Adrenal gland (tissue), 12 donors: ENCODE results near the gene DLL3. TPM values are rescaled to one million over a fixed set of nuclear protein-coding genes. Genes with fewer than 3 reads are reported as not detected.

ENCODE experiments used
- DNase-seq, 7 donors: peaks; one replicate each; pipeline ENCODE4 v3.0.0-alpha.2; 2019 to 2020
- H3K27ac ChIP-seq, 5 donors: fragments of 200-600 bp; sonication (generic) in 4 of 5; 1 replicate in 3 of 5; 2 replicates in 2 of 5; pipeline versions ENCODE4 v1.5.1 to v1.8.0; 2016 to 2020; ENCODE audit warnings: mild to moderate bottlenecking in 1 of 5
- H3K27me3 ChIP-seq: fragments of 200-600 bp; 2 replicates; pipeline ENCODE4 v1.8.0; 2021
- H3K36me3 ChIP-seq, 2 donors: fragments of 200-600 bp; replicated peaks in 1 of 2; 1 replicate in 1 of 2; 2 replicates in 1 of 2; pipeline versions ENCODE4 v1.5.1 to v1.8.0; 2018 to 2022
- H3K4me1 ChIP-seq, 2 donors: fragments of 200-600 bp; replicated peaks in 1 of 2; 1 replicate in 1 of 2; 2 replicates in 1 of 2; pipeline versions ENCODE4 v1.5.1 to v1.8.0; 2018 to 2021
- H3K4me3 ChIP-seq, 4 donors: fragments of 200-600 bp; sonication (generic) in 3 of 4; one replicate each; pipeline ENCODE4 v1.5.1; 2016 to 2018
- H3K9me3 ChIP-seq, 3 donors: fragments of 200-600 bp; sonication (generic) in 1 of 3; replicated peaks in 1 of 3; 1 replicate in 2 of 3; 2 replicates in 1 of 3; pipeline versions ENCODE4 v1.5.1 to v1.8.0; 2016 to 2021
- CTCF ChIP-seq, 6 experiments: fragments of 450-650 bp in 4 of 6; fragments of 200-600 bp in 2 of 6; sonication (generic) in 1 of 6; IDR thresholded peaks; 1 replicate in 5 of 6; 2 replicates in 1 of 6; pipeline versions ENCODE4 v1.5.1 to v1.8.0; 2016 to 2021; ENCODE audit warnings: antibody characterized with exemption in 6 of 6, mild to moderate bottlenecking in 2 of 6, moderate library complexity in 1 of 6
- POLR2A ChIP-seq, 2 donors: fragments of 450-650 bp; IDR thresholded peaks; one replicate each; pipeline ENCODE4 v1.6.1; 2017; ENCODE audit warnings: antibody characterized with exemption in 2 of 2, mild to moderate bottlenecking in 2 of 2, moderate library complexity in 1 of 2
- WGBS, 4 donors: extraction: QIAGEN DNeasy Blood & Tissue Kit in 2 of 4; methylation state at CpG; one replicate each; pipeline versions ENCODE4 v1.1.5 to v1.1.7; 2013 to 2017; 5-methylcytosine and 5-hydroxymethylcytosine counted together
- intact Hi-C, 2 donors: fragments of 100-400 bp; cut with DNase I; formaldehyde crosslinking; loops; one replicate each; pipeline versions ENCODE4 v1.14.1 to v1.15.0; 2022 to 2023
- polyA plus RNA-seq, 3 donors: library from polyadenylated mRNA; stranded (reverse); fragments of 200-250 nt in 2 of 3; fragments of 350-450 nt in 1 of 3; fragmentation: Illumina TruSeq in 1 of 3; extraction: RNeasy Lipid Tissue Mini Kit (QIAGEN cat#74804) in 1 of 3; gene quantifications; one replicate each; pipeline ENCODE4 v1.2.3, GENCODE V29; 2013 to 2014
- total RNA-seq, 9 donors: library from RNA; depleted of rRNA in 4 of 9; stranded (reverse); fragments of >200 nt in 4 of 9; fragments of 120-200 nt in 1 of 9; fragmentation: NEBNext Ultra II Directional in 1 of 9; extraction: Animal tissue kit (Norgen Biotek cat#: 25700) in 1 of 9; gene quantifications; one replicate each; pipeline versions ENCODE4 v1.1.0 to v1.2.4, GENCODE V29; 2013 to 2023
- donor health status: healthy with polysubstance abuse.
- donor health status: Bipolar disorder and iron deficiency.
- donor health status: DM: yes; HTN: yes; CAD: no.
- donor health status: DM: no; HTN: no; CAD: no.
- donor health status: DM: no; HTN: no; CAD: no.
- donor health status: DM: yes; HTN: yes; CAD: no.

DLL3 gene
- total and polyA plus RNA-seq, 12 donors: 0.10 to 0.17 TPM; not detected in 10

- no peaks in the 10 kb centered on the region for H3K9me3 ChIP-seq
- no peak overlapping the region for H3K27ac ChIP-seq
- 82 to 85% (median 84%) methylated on average over 5 to 10 of the region's 10 CpGs for WGBS, 4 donors
- H3K36me3 ChIP-seq: peaks cover 0 to 44% of the 10 kb centered on the region in 2 donors
- H3K4me3 ChIP-seq: no peak overlapping the region
- intact Hi-C loops: no loop called here
- H3K4me1 ChIP-seq: no peaks in the 10 kb centered on the region
- DNase-seq: no peak
- H3K27me3 ChIP-seq: no peaks in the 10 kb centered on the region
- TF ChIP-seq CTCF (IDR thresholded peaks at IDR 0.05) (no peak), POLR2A (IDR thresholded peaks at IDR 0.05) (no peak)
Measured at GRCh38 chr19:39489756-39490155, 9.0 kb upstream of the DLL3 start.

- Histone ChIP-seq H3K9me3 (no peaks in the 10 kb centered on the region), H3K4me1 (no peaks in the 10 kb centered on the region), H3K4me3 (no peak overlapping the region), H3K27ac (no peak overlapping the region), H3K36me3 (peaks cover 0 to 40% of the 10 kb centered on the region in 2 donors), H3K27me3 (peaks cover under 1% of the 10 kb centered on the region)
- intact Hi-C loops: no loop called here
- WGBS, 4 donors: 92 to 98% (median 96%) methylated on average over 6 of the region's 6 CpGs
- no peak for DNase-seq
- TF ChIP-seq POLR2A (IDR thresholded peaks at IDR 0.05) (no peak), CTCF (IDR thresholded peaks at IDR 0.05) (no peak)
Measured at GRCh38 chr19:39492225-39492624, 6.5 kb upstream of the DLL3 start.

- intact Hi-C loops: no loop called here
- TF ChIP-seq CTCF (IDR thresholded peaks at IDR 0.05) (no peak), POLR2A (IDR thresholded peaks at IDR 0.05) (no peak)
- no peak overlapping the region for H3K27ac ChIP-seq
- peaks cover 0 to 36% of the 10 kb centered on the region in 2 donors for H3K36me3 ChIP-seq
- H3K4me3 ChIP-seq: no peak overlapping the region
- H3K4me1 ChIP-seq: peaks cover 0 to 4% of the 10 kb centered on the region in 2 donors
- WGBS, 4 donors: 77 to 93% (median 88%) methylated on average over 2 to 3 of the region's 3 CpGs
- no peaks in the 10 kb centered on the region for H3K9me3 ChIP-seq
- peaks cover 5% of the 10 kb centered on the region for H3K27me3 ChIP-seq
- no peak for DNase-seq
Measured at GRCh38 chr19:39492788-39493187, 6.0 kb upstream of the DLL3 start.

GRCh38 chr19:39494661-39495060 lies 4.1 kb upstream of the DLL3 start:
- Histone ChIP-seq H3K27me3 (peaks cover 24% of the 10 kb centered on the region), H3K36me3 (peaks cover 0 to 18% of the 10 kb centered on the region in 2 donors), H3K27ac (no peak overlapping the region), H3K4me3 (no peak overlapping the region), H3K9me3 (no peaks in the 10 kb centered on the region), H3K4me1 (peaks cover 0 to 11% of the 10 kb centered on the region in 2 donors)
- WGBS, 4 donors: 84 to 92% (median 86%) methylated on average over 5 of the region's 5 CpGs
- DNase-seq: no peak
- TF ChIP-seq CTCF (IDR thresholded peaks at IDR 0.05): no peak
- intact Hi-C loops: no loop called here
